MCF 10A (cell line): ENCODE results near the gene PTPRO. TPM values are rescaled to one million over a fixed set of nuclear protein-coding genes. Genes with fewer than 3 reads are reported as not detected.

Source experiments
- BruUV-seq: library from RNA; stranded (reverse); fragments of 400-500 nt; replicated peaks from 2 replicates; lab custom pipeline; 2021; lab: Mats Ljungman, UMichigan
- CTCF ChIA-PET: fragments of 300-600 bp; sonication (Branson Sonifier 250); formaldehyde crosslinking; extraction: SDS; loops from one replicate; lab custom pipeline; 2021; ENCODE audit warnings: antibody characterized with exemption, inconsistent platforms; lab: Yijun Ruan, JAX
- POLR2A ChIA-PET: fragments of 300-600, 350-650 bp; sonication (Branson Sonifier 250); formaldehyde crosslinking; extraction: SDS; loops from one replicate; lab custom pipeline; 2020; ENCODE audit warnings: antibody characterized with exemption, inconsistent platforms; lab: Yijun Ruan, JAX
- DNase-seq: peaks from one replicate; pipeline ENCODE4 v3.0.0-alpha.2; 2018; ENCODE audit not compliant: unreplicated experiment
- H3K27ac Mint-ChIP-seq: one replicate; pipeline ENCODE4 v1.8.0; 2022; ENCODE audit warnings: mild to moderate bottlenecking, low read depth, mixed read lengths; ENCODE audit not compliant: unreplicated experiment
- H3K27me3 Mint-ChIP-seq: one replicate; pipeline ENCODE4 v1.8.0; 2022; ENCODE audit warnings: mixed read lengths; ENCODE audit not compliant: insufficient read depth, unreplicated experiment
- H3K36me3 Mint-ChIP-seq: one replicate; pipeline ENCODE4 v1.8.0; 2022; ENCODE audit warnings: mild to moderate bottlenecking, moderate library complexity, mixed read lengths; ENCODE audit not compliant: insufficient read depth, unreplicated experiment
- H3K4me1 Mint-ChIP-seq: one replicate; pipeline ENCODE4 v1.8.0; 2022; ENCODE audit warnings: mixed read lengths; ENCODE audit not compliant: insufficient read depth, unreplicated experiment
- H3K4me3 Mint-ChIP-seq: one replicate; pipeline ENCODE4 v1.8.0; 2022; ENCODE audit warnings: mild to moderate bottlenecking, moderate library complexity, mixed read lengths; ENCODE audit not compliant: unreplicated experiment
- H3K9me3 Mint-ChIP-seq: one replicate; pipeline ENCODE4 v1.8.0; 2022; ENCODE audit warnings: mixed read lengths; ENCODE audit not compliant: unreplicated experiment
- intact Hi-C: fragments of 100-400 bp; cut with micrococcal nuclease; formaldehyde crosslinking; loops from 2 replicates; pipeline ENCODE4 v1.14.1; 2022
- total RNA-seq: library from RNA; stranded (reverse); gene quantifications from 2 replicates; pipeline ENCODE4 v1.2.3, GENCODE V29; 2022
- TF ChIP-seq, protein P1 (sequence below): fragments of 200-600 bp; IDR thresholded peaks from one replicate; pipeline ENCODE4 v1.8.0; 2022; ENCODE audit warnings: antibody characterized with exemption, mild to moderate bottlenecking; ENCODE audit not compliant: unreplicated experiment

PTPRO gene
- total RNA-seq, 1 experiment from 2014 or later = 2.2 TPM

DNA sequence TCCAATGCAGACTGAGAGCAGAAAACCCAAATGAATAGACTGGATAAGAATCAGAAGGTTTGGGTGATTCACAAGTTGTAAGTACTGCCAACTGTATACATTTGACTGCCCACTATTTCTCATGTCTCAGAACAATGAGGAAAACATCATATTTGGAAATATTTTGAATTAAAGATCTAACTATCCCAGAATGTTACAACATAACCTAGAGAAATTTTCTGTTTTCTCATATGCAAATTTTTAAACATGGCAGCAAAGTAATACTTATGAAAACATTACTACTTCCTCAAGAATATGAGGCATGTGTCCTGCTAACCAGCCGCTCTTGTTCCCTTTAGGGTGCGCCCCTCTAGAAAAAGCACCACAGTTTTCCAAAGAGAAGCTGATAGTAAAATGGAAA lies 179.9 kb downstream of the PTPRO start:
- intact Hi-C loops = no loop called here
- no peak for DNase-seq
- Mint-ChIP-seq H3K27me3 (no peaks in the 10 kb centered on the region), H3K4me1 (peaks cover 5% of the 10 kb centered on the region), H3K9me3 (no peaks in the 10 kb centered on the region), H3K4me3 (no peak overlapping the region), H3K27ac (no peak overlapping the region), H3K36me3 (no peaks in the 10 kb centered on the region)
- no TSS peak for BruUV-seq
- CTCF ChIA-PET = no interaction called here
- TF ChIP-seq, protein P1, sequence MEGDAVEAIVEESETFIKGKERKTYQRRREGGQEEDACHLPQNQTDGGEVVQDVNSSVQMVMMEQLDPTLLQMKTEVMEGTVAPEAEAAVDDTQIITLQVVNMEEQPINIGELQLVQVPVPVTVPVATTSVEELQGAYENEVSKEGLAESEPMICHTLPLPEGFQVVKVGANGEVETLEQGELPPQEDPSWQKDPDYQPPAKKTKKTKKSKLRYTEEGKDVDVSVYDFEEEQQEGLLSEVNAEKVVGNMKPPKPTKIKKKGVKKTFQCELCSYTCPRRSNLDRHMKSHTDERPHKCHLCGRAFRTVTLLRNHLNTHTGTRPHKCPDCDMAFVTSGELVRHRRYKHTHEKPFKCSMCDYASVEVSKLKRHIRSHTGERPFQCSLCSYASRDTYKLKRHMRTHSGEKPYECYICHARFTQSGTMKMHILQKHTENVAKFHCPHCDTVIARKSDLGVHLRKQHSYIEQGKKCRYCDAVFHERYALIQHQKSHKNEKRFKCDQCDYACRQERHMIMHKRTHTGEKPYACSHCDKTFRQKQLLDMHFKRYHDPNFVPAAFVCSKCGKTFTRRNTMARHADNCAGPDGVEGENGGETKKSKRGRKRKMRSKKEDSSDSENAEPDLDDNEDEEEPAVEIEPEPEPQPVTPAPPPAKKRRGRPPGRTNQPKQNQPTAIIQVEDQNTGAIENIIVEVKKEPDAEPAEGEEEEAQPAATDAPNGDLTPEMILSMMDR = no peak
- POLR2A ChIA-PET = no interaction called here

DNA sequence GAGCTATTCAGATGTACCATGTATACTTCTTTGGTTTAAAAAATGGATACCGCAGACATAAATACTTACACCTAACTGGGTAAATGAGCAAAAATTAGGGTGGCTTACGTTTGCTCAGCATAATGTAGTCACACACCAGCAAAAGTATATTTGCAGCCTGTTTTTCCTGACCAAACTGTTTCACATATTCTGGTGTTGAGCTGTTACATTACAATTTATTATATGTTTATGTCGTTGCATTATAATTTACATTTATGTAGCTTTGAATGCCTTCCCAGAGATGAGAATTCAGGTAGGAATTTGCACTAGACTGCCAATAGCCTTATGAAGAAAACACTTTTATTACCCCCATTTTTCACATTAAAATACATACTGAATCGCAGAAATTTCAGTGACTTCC lies 183.3 kb downstream of the PTPRO start:
- TF ChIP-seq, protein P1 = no peak
- ChIA-PET POLR2A (interaction anchor here (0.6 kb wide), 1 partner anchor 344 kb away, joined by 6 read pairs; no protein-coding TSS in a partner anchor), CTCF (no interaction called here)
- Mint-ChIP-seq H3K36me3 (no peaks in the 10 kb centered on the region), H3K27ac (no peak overlapping the region), H3K4me1 (peaks cover 4% of the 10 kb centered on the region), H3K9me3 (peaks cover 5% of the 10 kb centered on the region), H3K4me3 (no peak overlapping the region), H3K27me3 (no peaks in the 10 kb centered on the region)
- DNase-seq = no peak
- BruUV-seq = no TSS peak
- intact Hi-C loops = no loop called here

- POLR2A ChIA-PET = interaction anchor here (1.0 kb wide), 1 partner anchor 27 kb away, joined by 4 read pairs; no protein-coding TSS in a partner anchor
- intact Hi-C loops = no loop called here
- Mint-ChIP-seq H3K9me3 (peaks cover 9% of the 10 kb centered on the region), H3K4me3 (no peak overlapping the region), H3K27ac (no peak overlapping the region), H3K36me3 (peaks cover 6% of the 10 kb centered on the region), H3K27me3 (no peaks in the 10 kb centered on the region), H3K4me1 (no peaks in the 10 kb centered on the region)
- no peak for DNase-seq
- CTCF ChIA-PET = interaction anchor here (0.7 to 2.2 kb wide), 6 partner anchors 9 to 396 kb away, joined by 3 to 14 read pairs (median 4); partner anchors contain the start of genes DERA and RERG
- BruUV-seq = no TSS peak
- TF ChIP-seq, protein P1 = no peak
Observed at GRCh38 chr12:15515010-15515409, 192.7 kb downstream of the PTPRO start.

- Mint-ChIP-seq H3K27ac (no peak overlapping the region), H3K4me3 (no peak overlapping the region), H3K9me3 (peaks cover 9% of the 10 kb centered on the region), H3K36me3 (no peaks in the 10 kb centered on the region), H3K27me3 (no peaks in the 10 kb centered on the region), H3K4me1 (peaks cover 6% of the 10 kb centered on the region)
- DNase-seq = no peak
- TF ChIP-seq, protein P1 = no peak
- POLR2A ChIA-PET = interaction anchor here (0.7 kb wide), 1 partner anchor 60 kb away, joined by 3 read pairs; no protein-coding TSS in a partner anchor
- intact Hi-C loops = loop anchor here (10.0 kb wide), 1 partner anchor 885 kb away; no protein-coding TSS in a partner anchor
- BruUV-seq = no TSS peak
- CTCF ChIA-PET = interaction anchor here (0.7 to 5.2 kb wide), 6 partner anchors 73 to 298 kb away, joined by 3 to 48 read pairs (median 5); no protein-coding TSS in a partner anchor
Observed at GRCh38 chr12:15520083-15520482, 197.8 kb downstream of the PTPRO start.
